Measurements from ENCODE around the gene RIN3.

DNA sequence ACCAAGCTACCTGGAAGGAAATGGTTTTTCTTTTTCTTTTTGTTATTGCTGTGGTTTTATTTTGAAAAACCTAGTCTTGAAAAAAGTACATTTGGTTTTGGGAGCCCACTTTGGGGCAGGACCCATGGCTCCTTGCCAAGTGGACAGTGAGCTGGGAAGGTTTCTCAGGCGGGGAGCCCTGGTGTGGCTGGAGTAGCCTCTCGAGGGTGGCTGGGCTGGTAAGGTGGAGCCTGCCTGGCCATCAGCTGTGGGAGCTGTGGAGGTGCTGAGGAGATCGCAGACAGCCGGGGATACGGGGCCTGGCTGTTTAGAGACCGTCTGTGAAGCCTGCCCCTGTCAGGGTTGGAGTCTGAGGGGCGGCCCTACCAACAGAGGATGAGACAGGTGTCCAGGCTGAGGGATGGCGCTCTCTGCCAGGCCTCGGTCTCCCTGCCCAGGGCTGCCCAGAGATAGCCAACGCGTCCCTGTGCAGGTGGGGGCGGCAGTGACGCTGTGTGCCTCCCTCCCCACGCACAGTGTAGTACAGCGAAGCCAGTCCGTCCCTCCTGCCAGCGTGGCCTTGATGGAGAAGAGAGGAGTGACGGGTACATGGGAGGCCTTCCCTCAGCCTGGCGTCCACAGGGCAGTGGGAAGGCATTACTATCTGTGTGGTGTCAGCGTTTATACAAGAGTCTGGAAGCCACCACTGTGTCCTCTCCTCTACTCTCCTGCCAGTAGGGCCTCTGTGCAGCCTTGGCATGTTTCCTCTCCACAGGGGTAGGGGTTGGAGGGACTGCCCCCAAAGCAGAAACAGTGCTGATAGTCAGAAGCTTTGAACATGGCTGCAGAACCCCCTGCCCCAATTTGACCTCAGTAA lies 5.9 kb downstream of the RIN3 start:
- TF ChIP-seq POLR2A (IDR thresholded peaks at IDR 0.05) (no peak), POLR2AphosphoS5 (IDR thresholded peaks at IDR 0.05) (no peak)
- TF ChIP-seq, protein P1, sequence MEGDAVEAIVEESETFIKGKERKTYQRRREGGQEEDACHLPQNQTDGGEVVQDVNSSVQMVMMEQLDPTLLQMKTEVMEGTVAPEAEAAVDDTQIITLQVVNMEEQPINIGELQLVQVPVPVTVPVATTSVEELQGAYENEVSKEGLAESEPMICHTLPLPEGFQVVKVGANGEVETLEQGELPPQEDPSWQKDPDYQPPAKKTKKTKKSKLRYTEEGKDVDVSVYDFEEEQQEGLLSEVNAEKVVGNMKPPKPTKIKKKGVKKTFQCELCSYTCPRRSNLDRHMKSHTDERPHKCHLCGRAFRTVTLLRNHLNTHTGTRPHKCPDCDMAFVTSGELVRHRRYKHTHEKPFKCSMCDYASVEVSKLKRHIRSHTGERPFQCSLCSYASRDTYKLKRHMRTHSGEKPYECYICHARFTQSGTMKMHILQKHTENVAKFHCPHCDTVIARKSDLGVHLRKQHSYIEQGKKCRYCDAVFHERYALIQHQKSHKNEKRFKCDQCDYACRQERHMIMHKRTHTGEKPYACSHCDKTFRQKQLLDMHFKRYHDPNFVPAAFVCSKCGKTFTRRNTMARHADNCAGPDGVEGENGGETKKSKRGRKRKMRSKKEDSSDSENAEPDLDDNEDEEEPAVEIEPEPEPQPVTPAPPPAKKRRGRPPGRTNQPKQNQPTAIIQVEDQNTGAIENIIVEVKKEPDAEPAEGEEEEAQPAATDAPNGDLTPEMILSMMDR (IDR thresholded peaks at IDR 0.05), result no peak
